Measurements from ENCODE around the gene SIAH1.
"Not testable (repeated sequence)": the region's sequence is repeated elsewhere in the genome, so short reads cannot be mapped to it uniquely, and the experiment has no call there.

The SIAH1 gene

DNA sequence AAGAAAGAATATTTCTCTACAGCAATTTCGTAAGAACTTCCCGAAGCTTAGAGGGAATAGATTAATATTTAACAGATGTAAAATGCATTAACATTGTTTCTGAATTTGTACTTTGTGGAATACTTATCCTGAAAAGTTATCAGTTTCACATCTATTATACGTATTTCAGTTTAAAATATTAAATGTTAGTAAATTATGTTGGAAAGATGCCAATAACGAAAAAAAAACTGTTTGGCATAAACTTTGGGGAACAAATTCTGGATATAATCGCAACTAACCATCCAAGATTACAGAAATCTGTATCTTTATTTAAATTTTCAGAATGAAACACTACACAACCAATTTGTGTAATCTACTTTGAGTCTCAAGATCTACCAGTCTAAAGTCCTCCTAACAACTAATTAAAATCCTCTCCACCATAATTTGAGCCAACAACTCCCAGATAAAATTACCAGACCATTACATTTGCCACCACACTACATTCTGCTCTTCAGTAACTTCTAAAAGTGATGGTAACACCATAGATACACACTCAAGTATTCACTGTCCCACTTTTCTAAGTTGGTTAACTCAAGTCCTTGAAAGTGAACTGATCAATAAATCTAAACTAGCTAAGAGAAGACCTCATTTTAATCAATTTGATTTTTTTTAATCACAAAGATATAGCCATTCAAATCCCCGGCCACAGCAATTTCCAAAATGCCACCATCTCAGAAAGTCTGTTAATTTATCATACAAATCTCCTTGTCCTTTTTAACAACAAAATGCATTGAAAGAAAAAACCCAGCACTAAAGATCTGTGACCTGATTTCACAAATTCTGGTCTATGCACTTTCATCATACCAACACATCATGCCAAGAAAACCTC is 2.0 kb downstream of the SIAH1 start:
- peak in 1 of 2 experiments; percentile 44 for DNase-seq

GRCh38 chr16:48382131-48382530 is 3.1 kb downstream of the SIAH1 start:
- no peak for TF ChIP-seq GATA1 (IDR thresholded peaks at IDR 0.05; ENCODE audit: low read depth, low read length)
- TF ChIP-seq POLR2A (IDR thresholded peaks at IDR 0.05; ENCODE audit: low read length): no peak
- DNase-seq: no peak

More for the DNA sequence above, 2.0 kb downstream of the SIAH1 start:
- TF ChIP-seq POLR2A (IDR thresholded peaks at IDR 0.05; ENCODE audit: low read length): no peak
- no peak for TF ChIP-seq GATA1 (IDR thresholded peaks at IDR 0.05; ENCODE audit: low read depth, low read length)

GRCh38 chr16:48381201-48381600 is 4.0 kb downstream of the SIAH1 start:
- DNase-seq: peak; percentile 45 to 54
- TF ChIP-seq POLR2A (IDR thresholded peaks at IDR 0.05; ENCODE audit: low read length): no peak
- TF ChIP-seq GATA1 (IDR thresholded peaks at IDR 0.05; ENCODE audit: low read depth, low read length): no peak

GRCh38 chr16:48378836-48379235 is 6.4 kb downstream of the SIAH1 start:
- peak; percentile 59 to 61 for DNase-seq
- no peak for TF ChIP-seq GATA1 (IDR thresholded peaks at IDR 0.05; ENCODE audit: low read depth, low read length)
- TF ChIP-seq POLR2A (IDR thresholded peaks at IDR 0.05; ENCODE audit: low read length): no peak

GRCh38 chr16:48378276-48378675 is 6.9 kb downstream of the SIAH1 start:
- DNase-seq: no peak
- TF ChIP-seq GATA1 (IDR thresholded peaks at IDR 0.05; ENCODE audit: low read depth, low read length) (no peak), POLR2A (IDR thresholded peaks at IDR 0.05; ENCODE audit: low read length) (no peak)

DNA sequence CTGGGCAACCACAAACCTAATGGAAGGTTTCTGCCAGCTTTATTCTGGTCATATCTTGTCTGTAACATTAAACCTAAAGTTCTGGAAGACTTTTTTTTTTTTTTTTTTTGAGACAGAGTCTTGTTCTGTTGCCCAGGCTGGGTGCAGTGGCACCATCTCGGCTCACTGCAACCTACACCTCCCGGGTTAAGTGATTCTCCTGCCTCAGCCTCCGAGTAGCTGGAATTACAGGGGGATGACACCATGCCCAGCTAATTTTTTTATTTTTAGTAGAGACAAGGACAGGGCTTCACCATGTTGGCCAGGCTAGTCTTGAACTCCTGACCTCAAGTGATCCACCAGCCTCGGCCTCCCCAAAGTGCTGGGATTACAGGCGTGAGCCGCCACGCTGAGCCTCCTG is 7.9 kb downstream of the SIAH1 start:
- not testable (repeated sequence) for DNase-seq

DNA sequence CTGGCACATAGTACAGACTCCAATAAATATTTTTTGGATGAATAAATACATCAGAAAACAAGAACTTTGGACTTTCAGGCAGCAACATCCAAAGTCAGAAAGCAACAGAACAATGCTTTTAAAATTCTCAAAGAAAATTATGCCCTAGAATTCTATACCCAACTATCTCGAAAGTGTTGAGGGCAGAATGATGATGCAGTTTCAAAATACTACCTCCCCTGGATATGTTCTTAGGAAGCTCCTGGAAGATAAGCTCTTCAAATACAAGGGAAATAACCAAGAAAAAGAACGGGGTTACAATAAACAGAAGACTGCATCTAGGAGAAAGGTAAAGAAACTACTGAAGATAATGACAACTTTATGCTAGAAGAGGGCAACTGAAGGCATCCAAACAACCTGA is 11.0 kb downstream of the SIAH1 start:
- DNase-seq: peak in 1 of 2 experiments; percentile 26
- TF ChIP-seq POLR2A (IDR thresholded peaks at IDR 0.05; ENCODE audit: low read length): no peak
- no peak for TF ChIP-seq GATA1 (IDR thresholded peaks at IDR 0.05; ENCODE audit: low read depth, low read length)

- DNase-seq: no peak
- no peak for TF ChIP-seq GATA1 (IDR thresholded peaks at IDR 0.05; ENCODE audit: low read depth, low read length)
- no peak for TF ChIP-seq POLR2A (IDR thresholded peaks at IDR 0.05; ENCODE audit: low read length)
Observed at GRCh38 chr16:48373258-48374029, 11.8 kb downstream of the SIAH1 start.

GRCh38 chr16:48372744-48373143 is 12.5 kb downstream of the SIAH1 start:
- no peak for DNase-seq

DNA sequence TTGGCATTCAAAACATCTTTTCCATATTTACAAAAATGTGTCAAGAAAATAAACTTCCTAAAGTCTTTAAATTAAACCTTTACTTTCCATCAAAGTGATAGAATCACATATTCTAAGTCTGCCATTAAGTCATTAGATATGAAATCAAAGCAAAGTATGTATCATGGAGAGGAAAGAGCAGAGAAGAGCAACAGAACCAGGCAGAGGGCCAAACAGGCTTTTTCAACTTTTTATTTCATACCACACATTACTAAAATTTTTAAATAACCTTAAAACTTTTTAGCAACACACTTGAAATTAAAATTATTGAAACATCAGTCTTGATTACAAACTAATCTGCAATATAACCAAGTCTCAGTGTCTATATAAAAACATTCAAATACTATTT is 13.8 kb downstream of the SIAH1 start:
- no peak for DNase-seq
- no peak for TF ChIP-seq GATA1 (IDR thresholded peaks at IDR 0.05; ENCODE audit: low read depth, low read length)
- TF ChIP-seq POLR2A (IDR thresholded peaks at IDR 0.05; ENCODE audit: low read length): no peak

More at GRCh38 chr16:48372744-48373143, 12.5 kb downstream of the SIAH1 start:
- TF ChIP-seq GATA1 (IDR thresholded peaks at IDR 0.05; ENCODE audit: low read depth, low read length) (no peak), POLR2A (IDR thresholded peaks at IDR 0.05; ENCODE audit: low read length) (no peak)

GRCh38 chr16:48370668-48371392 is 14.4 kb downstream of the SIAH1 start:
- DNase-seq: not testable (repeated sequence)

- TF ChIP-seq POLR2A (IDR thresholded peaks at IDR 0.05; ENCODE audit: low read length) (no peak), GATA1 (IDR thresholded peaks at IDR 0.05; ENCODE audit: low read depth, low read length) (no peak)
- no peak for DNase-seq
Observed at GRCh38 chr16:48370229-48370628, 15.0 kb downstream of the SIAH1 start.

GRCh38 chr16:48369765-48370164 is 15.4 kb downstream of the SIAH1 start:
- no peak for DNase-seq

DNA sequence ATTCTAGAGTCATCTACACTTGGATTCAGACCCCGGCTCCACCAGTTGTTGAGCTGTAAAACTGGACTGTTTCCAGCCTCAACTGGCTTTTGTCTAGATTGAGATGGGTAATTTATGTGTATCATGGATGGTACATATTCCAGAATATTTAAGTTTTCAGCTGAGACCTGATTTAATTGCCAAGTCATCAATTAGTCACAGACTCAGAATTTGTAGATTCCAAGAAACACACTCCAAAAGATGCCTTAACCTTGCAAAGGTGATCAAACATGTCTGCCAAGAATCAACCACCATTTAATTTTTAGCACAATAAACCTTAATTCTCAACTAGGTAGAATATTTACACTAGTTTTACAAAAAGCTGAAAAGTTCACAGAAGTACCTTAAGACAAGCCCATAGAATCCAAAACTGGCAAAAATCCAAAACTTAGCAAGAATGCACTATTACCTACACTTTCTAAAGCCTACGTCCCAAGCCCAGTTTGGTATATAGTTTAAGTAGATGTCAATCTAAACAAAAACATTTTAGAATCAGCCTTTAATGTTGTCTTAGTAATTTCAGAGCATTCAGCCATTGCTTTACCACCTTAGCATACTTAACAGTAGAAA is 17.7 kb downstream of the SIAH1 start:
- TF ChIP-seq POLR2A (IDR thresholded peaks at IDR 0.05; ENCODE audit: low read length) (no peak), GATA1 (IDR thresholded peaks at IDR 0.05; ENCODE audit: low read depth, low read length) (no peak)
- peak in 1 of 2 experiments; percentile 59 for DNase-seq

More at GRCh38 chr16:48369765-48370164, 15.4 kb downstream of the SIAH1 start:
- TF ChIP-seq GATA1 (IDR thresholded peaks at IDR 0.05; ENCODE audit: low read depth, low read length): no peak
- TF ChIP-seq POLR2A (IDR thresholded peaks at IDR 0.05; ENCODE audit: low read length): no peak

Measured in erythroblast (primary cell).